HepG2 (cell line): ENCODE data around the gene BSG. TPM values are rescaled to one million over a fixed set of nuclear protein-coding genes. Genes with fewer than 3 reads are reported as not detected.
"Not testable (repeated sequence)": the region's sequence is repeated elsewhere in the genome, so short reads cannot be mapped to it uniquely, and the experiment has no call there.

Source experiments
- ATAC-seq: fragments of 200-7000 bp; cut with Tn5 transposase; 3 replicates; pipeline ENCODE4 v1.9.1; 2020; ENCODE audit warnings: mild to moderate bottlenecking, moderate library complexity
- BruUV-seq: library from RNA; stranded (reverse); fragments of 400-500 nt; replicated peaks from 2 replicates; lab custom pipeline; 2021; lab: Mats Ljungman, UMichigan
- CTCF ChIA-PET: fragments of 300-600 bp; formaldehyde crosslinking; extraction: SDS; loops from one replicate; lab custom pipeline; 2021; ENCODE audit warnings: low total read pairs, inconsistent platforms, low intra/inter-chr PET ratio; lab: Yijun Ruan, JAX
- POLR2A ChIA-PET: fragments of 350-600 bp; sonication (Branson Sonifier 250); formaldehyde crosslinking; loops from one replicate; lab custom pipeline; 2020; ENCODE audit warnings: antibody characterized with exemption, inconsistent platforms; lab: Yijun Ruan, JAX
- DNase-seq: peaks from one replicate; pipeline ENCODE4 v3.0.0-alpha.2; 2015; ENCODE audit warnings: low spot score
- FAIRE-seq: peaks from 3 replicates; lab custom pipeline; 2011; peaks lifted over from hg19 to GRCh38; lab: Jason Lieb, UNC
- H2AFZ ChIP-seq: one replicate; pipeline ENCODE4 v1.6.1; 2011; ENCODE audit warnings: low read length, inconsistent platforms
- H3K27ac ChIP-seq: fragments of 300-600 bp; 3 replicates; pipeline ENCODE4 v1.8.0; 2011; ENCODE audit warnings: mixed run types, mild to moderate bottlenecking, mixed read lengths, low read length, inconsistent platforms; ENCODE audit not compliant: insufficient read depth; ENCODE audit errors: extremely low read length
- H3K27me3 ChIP-seq, 2 experiments: fragments of 200-600 bp in 1 of 2; 2 replicates in 1 of 2; 3 replicates in 1 of 2; pipeline versions ENCODE4 v1.6.0 to v1.8.0; 2011; ENCODE audit warnings: low read length in 2 of 2, mild to moderate bottlenecking in 2 of 2, moderate library complexity in 2 of 2, inconsistent platforms in 1 of 2; ENCODE audit not compliant: insufficient read depth in 2 of 2, control insufficient read depth in 1 of 2
- H3K36me3 ChIP-seq, 2 experiments: fragments of 200-600 bp in 1 of 2; replicated peaks in 1 of 2; 2 replicates in 1 of 2; 3 replicates in 1 of 2; pipeline versions ENCODE4 v1.5.1 to v1.8.0; 2011; ENCODE audit warnings: low read length in 2 of 2, inconsistent platforms in 1 of 2; ENCODE audit not compliant: insufficient read depth in 2 of 2, control insufficient read depth in 1 of 2
- H3K4me1 ChIP-seq: 2 replicates; pipeline ENCODE4 v1.5.1; 2012; ENCODE audit warnings: low read length, inconsistent platforms; ENCODE audit not compliant: insufficient read depth
- H3K4me2 ChIP-seq: 2 replicates; pipeline ENCODE4 v1.6.0; 2011; ENCODE audit warnings: low read depth, low read length, inconsistent platforms
- H3K4me3 ChIP-seq, 3 experiments: fragments of 200-600 bp in 1 of 3; sonication (generic), shearing (Covaris generic) in 1 of 3; replicated peaks in 1 of 3; 2 replicates each; pipeline ENCODE4 v1.5.1; 2011 to 2016; ENCODE audit warnings: low read length in 3 of 3, inconsistent platforms in 2 of 3, low read depth in 2 of 3, mild to moderate bottlenecking in 2 of 3, control low read depth in 1 of 3, mixed read lengths in 1 of 3; ENCODE audit not compliant: insufficient read depth in 1 of 3
- H3K79me2 ChIP-seq: one replicate; pipeline ENCODE4 v1.6.1; 2011; ENCODE audit warnings: low read length, inconsistent platforms; ENCODE audit not compliant: insufficient read depth
- H3K9ac ChIP-seq: 2 replicates; pipeline ENCODE4 v1.6.0; 2011; ENCODE audit warnings: mild to moderate bottlenecking, low read depth, low read length, inconsistent platforms; ENCODE audit not compliant: insufficient read depth
- H3K9me3 ChIP-seq: 2 replicates; pipeline ENCODE4 v1.5.1; 2012; ENCODE audit warnings: mild to moderate bottlenecking, low read length
- H4K20me1 ChIP-seq: 2 replicates; pipeline ENCODE4 v1.6.0; 2011; ENCODE audit warnings: inconsistent platforms, mild to moderate bottlenecking, low read length, moderate library complexity; ENCODE audit not compliant: insufficient read depth
- GPBP1L1 ChIP-seq: sonication (generic); formaldehyde crosslinking; IDR thresholded peaks from 2 replicates; pipeline ENCODE4 v1.5.0; 2020; ENCODE audit warnings: mild to moderate bottlenecking, missing genetic modification reagents
- KAT2B ChIP-seq: fragments of 150-350 bp; IDR thresholded peaks from 2 replicates; pipeline ENCODE4 v1.6.1; 2014; ENCODE audit warnings: low read depth, low read length, borderline replicate concordance
- MIER3 ChIP-seq: IDR thresholded peaks from 2 replicates; pipeline ENCODE4 v1.6.1; 2016; ENCODE audit warnings: missing compliant biosample characterization, borderline replicate concordance
- NKX3-1 ChIP-seq: sonication (generic); formaldehyde crosslinking; IDR thresholded peaks from 2 replicates; pipeline ENCODE4 v1.5.0; 2020; ENCODE audit warnings: missing genetic modification reagents
- SMARCE1 ChIP-seq: fragments of 450-650 bp; IDR thresholded peaks from 2 replicates; pipeline ENCODE4 v1.6.1; 2017; ENCODE audit warnings: borderline replicate concordance
- SRF ChIP-seq: IDR thresholded peaks from 2 replicates; pipeline ENCODE4 v1.6.1; 2011; ENCODE audit warnings: mild to moderate bottlenecking, low read depth, low read length, moderate library complexity
- ZBTB33 ChIP-seq: sonication (generic); formaldehyde crosslinking; IDR thresholded peaks from 2 replicates; pipeline ENCODE4 v1.4.0; 2020; ENCODE audit warnings: missing genetic modification reagents
- ZBTB7A ChIP-seq: sonication (generic); formaldehyde crosslinking; IDR thresholded peaks from 2 replicates; pipeline ENCODE4 v1.8.0; 2022; ENCODE audit warnings: mild to moderate bottlenecking, missing genetic modification reagents
- ZNF251 ChIP-seq: sonication (generic); formaldehyde crosslinking; IDR thresholded peaks from 2 replicates; pipeline ENCODE4 v1.9.0; 2021; ENCODE audit warnings: mild to moderate bottlenecking, missing genetic modification reagents
- ZNF256 ChIP-seq: sonication (generic); formaldehyde crosslinking; conservative IDR thresholded peaks from 2 replicates; pipeline ENCODE4 v1.4.0; 2020; ENCODE audit warnings: missing genetic modification reagents
- ZNF468 ChIP-seq: sonication (generic); formaldehyde crosslinking; IDR thresholded peaks from 2 replicates; pipeline ENCODE4 v1.8.0; 2022; ENCODE audit warnings: mild to moderate bottlenecking, moderate library complexity, missing genetic modification reagents
- ZNF850 ChIP-seq: sonication (generic); formaldehyde crosslinking; conservative IDR thresholded peaks from 2 replicates; pipeline ENCODE4 v1.9.0; 2021; ENCODE audit warnings: mild to moderate bottlenecking, missing genetic modification reagents
- WGBS: methylation state at CpG from one replicate; pipeline ENCODE4 v1.1.6; 2017; ENCODE audit warnings: low lambda C conversion rate; 5-methylcytosine and 5-hydroxymethylcytosine counted together
- in situ Hi-C: cut with HindIII; loops from 2 replicates; pipeline ENCODE4 v1.10.0; 2017; ENCODE audit warnings: low pct_unique_long_range_greater_than_20kb; ENCODE audit not compliant: extremely low pct_ligation_motif_present
- intact Hi-C: fragments of 100-400 bp; cut with micrococcal nuclease; formaldehyde crosslinking; loops from one replicate; pipeline ENCODE4 v1.10.0; 2022; ENCODE audit not compliant: unreplicated experiment
- polyA plus RNA-seq, 8 experiments: library from polyadenylated mRNA; depleted of rRNA in 3 of 8; stranded (reverse) in 7 of 8; unstranded in 1 of 8; fragments of >200 nt; fragmentation: Illumina TruSeq in 4 of 8; extraction: Trizol in 4 of 8; gene quantifications; 2 replicates each; pipeline versions ENCODE4 v1.2.1 to v1.2.3, GENCODE V29; 2011 to 2016; ENCODE audit warnings: low read depth in 4 of 8, missing spikeins in 1 of 8, mixed read lengths in 1 of 8; ENCODE audit not compliant: insufficient read depth in 1 of 8
- total RNA-seq, 5 experiments: library from RNA; depleted of rRNA; stranded (reverse); fragments of >200 nt; fragmentation: Illumina TruSeq; extraction: Trizol; gene quantifications; 2 replicates each; pipeline ENCODE4 v1.2.3, GENCODE V29; 2016; ENCODE audit warnings: low read depth in 1 of 5
- TF ChIP-seq, protein P1 (sequence below): sonication (generic); formaldehyde crosslinking; IDR thresholded peaks from 2 replicates; pipeline ENCODE4 v1.5.0; 2020; ENCODE audit warnings: missing genetic modification reagents, mild to moderate bottlenecking, borderline replicate concordance
- TF ChIP-seq, protein P2 (sequence below): sonication (generic); formaldehyde crosslinking; IDR thresholded peaks from 2 replicates; pipeline ENCODE4 v1.4.0; 2020; ENCODE audit warnings: missing genetic modification reagents; ENCODE audit errors: not compliant biosample characterization

Gene BSG
- total and polyA plus RNA-seq, 2 of the 13 experiments (the other 11 are each of a cell fraction or from before 2014, with no cell fraction given), result 309 to 754 TPM

DNA sequence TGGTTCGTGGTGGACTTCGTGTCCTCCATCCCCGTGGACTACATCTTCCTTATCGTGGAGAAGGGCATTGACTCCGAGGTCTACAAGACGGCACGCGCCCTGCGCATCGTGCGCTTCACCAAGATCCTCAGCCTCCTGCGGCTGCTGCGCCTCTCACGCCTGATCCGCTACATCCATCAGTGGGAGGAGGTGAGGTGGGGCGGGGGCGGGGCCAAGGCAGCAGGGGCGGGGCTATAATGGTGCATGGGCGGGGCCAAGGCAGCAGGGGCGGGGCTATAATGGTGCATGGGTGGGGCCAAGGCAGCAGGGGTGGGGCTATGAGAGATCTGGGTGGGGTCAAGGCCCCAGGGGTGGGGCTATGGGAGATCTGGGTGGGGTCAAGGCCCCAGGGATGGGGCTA lies 31.4 kb downstream of the BSG start:
- H3K4me2 ChIP-seq, H3K4me1 ChIP-seq, ATAC-seq: not testable (repeated sequence)
- peak; percentile 62; the same call in 1 of the 2 replicates for TF ChIP-seq ZBTB33 (CRISPR knock-in tag)
- TF ChIP-seq, all 625 proteins: peak for 1; not testable (repeated sequence) for 624
- H3K79me2 ChIP-seq, H3K27ac ChIP-seq, FAIRE-seq, H3K9ac ChIP-seq, intact Hi-C loops, DNase-seq, POLR2A ChIA-PET, H4K20me1 ChIP-seq, H3K9me3 ChIP-seq, H3K4me3 ChIP-seq, H3K36me3 ChIP-seq, BruUV-seq, H3K27me3 ChIP-seq, H2AFZ ChIP-seq, in situ Hi-C loops: not testable (repeated sequence)
- CTCF ChIA-PET, result interaction anchor here (1.7 to 2.9 kb wide), 2 partner anchors 17 to 54 kb away, joined by 9 to 23 read pairs; no protein-coding TSS in a partner anchor
- WGBS, result 68% methylated on average over 20 of the region's 20 CpGs

DNA sequence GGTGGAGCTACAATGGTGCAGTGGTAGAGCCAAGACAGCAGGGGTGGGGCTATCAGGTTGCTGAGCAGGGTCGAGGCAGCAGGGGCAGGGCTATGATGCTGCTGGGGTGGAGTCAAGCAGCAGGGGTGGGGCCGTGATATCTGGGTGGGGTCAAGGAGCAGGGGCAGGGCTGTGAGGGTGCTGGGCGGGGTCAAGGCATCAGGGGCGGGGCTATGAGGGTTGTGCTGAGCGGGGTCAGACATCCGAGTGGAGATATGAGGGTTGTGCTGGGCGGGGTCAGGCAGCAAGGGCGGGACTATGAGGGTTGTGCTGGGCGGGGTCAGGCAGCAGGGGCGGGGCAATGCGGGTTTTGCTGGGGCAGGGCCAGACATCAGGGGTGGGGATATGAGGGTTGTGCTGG lies 32.0 kb downstream of the BSG start:
- no peak overlapping the region for H3K27ac ChIP-seq
- ChIA-PET POLR2A (no interaction called here), CTCF (interaction anchor here (1.3 to 2.9 kb wide), 3 partner anchors 17 to 54 kb away, joined by 9 to 23 read pairs (median 9); no protein-coding TSS in a partner anchor)
- H4K20me1 ChIP-seq, result no peaks in the 10 kb centered on the region
- no peak overlapping the region for H3K4me3 ChIP-seq
- intact Hi-C loops (no loop called here), in situ Hi-C loops (no loop called here)
- WGBS, result 31% methylated on average over 11 of the region's 11 CpGs
- H3K27me3 ChIP-seq, result peaks cover 0 to 7% of the 10 kb centered on the region in 2 experiments; a peak in 1 of 5 replicates
- FAIRE-seq (no peak), DNase-seq (no peak), ATAC-seq (no peak)
- H2AFZ ChIP-seq, result no peak overlapping the region
- H3K9me3 ChIP-seq, result no peaks in the 10 kb centered on the region
- no peak overlapping the region for H3K9ac ChIP-seq
- no peaks in the 10 kb centered on the region for H3K4me1 ChIP-seq
- no TSS peak for BruUV-seq
- no peaks in the 10 kb centered on the region for H3K36me3 ChIP-seq
- H3K4me2 ChIP-seq, result no peak overlapping the region
- H3K79me2 ChIP-seq, result no peaks in the 10 kb centered on the region
- no peak for TF ChIP-seq KAT2B
- no peak for TF ChIP-seq ZNF256 (CRISPR knock-in tag)
- TF ChIP-seq NKX3-1 (CRISPR knock-in tag), result no peak
- TF ChIP-seq, protein P1, sequence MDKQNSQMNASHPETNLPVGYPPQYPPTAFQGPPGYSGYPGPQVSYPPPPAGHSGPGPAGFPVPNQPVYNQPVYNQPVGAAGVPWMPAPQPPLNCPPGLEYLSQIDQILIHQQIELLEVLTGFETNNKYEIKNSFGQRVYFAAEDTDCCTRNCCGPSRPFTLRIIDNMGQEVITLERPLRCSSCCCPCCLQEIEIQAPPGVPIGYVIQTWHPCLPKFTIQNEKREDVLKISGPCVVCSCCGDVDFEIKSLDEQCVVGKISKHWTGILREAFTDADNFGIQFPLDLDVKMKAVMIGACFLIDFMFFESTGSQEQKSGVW, result no peak
- TF ChIP-seq SRF, result no peak
- no peak for TF ChIP-seq ZNF468
- TF ChIP-seq ZNF251 (CRISPR knock-in tag), result no peak
- no peak for TF ChIP-seq GPBP1L1
- TF ChIP-seq MIER3 (CRISPR knock-in tag), result no peak
- TF ChIP-seq ZBTB7A (CRISPR knock-in tag), result no peak
- no peak for TF ChIP-seq ZNF850 (CRISPR knock-in tag)
- TF ChIP-seq SMARCE1, result no peak
- TF ChIP-seq, protein P2, sequence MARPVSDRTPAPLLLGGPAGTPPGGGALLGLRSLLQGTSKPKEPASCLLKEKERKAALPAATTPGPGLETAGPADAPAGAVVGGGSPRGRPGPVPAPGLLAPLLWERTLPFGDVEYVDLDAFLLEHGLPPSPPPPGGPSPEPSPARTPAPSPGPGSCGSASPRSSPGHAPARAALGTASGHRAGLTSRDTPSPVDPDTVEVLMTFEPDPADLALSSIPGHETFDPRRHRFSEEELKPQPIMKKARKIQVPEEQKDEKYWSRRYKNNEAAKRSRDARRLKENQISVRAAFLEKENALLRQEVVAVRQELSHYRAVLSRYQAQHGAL (CRISPR knock-in tag), result no peak
